IPS-18a (cell line): ENCODE data around the gene ELAC1.
"Not testable (repeated sequence)": the region's sequence is repeated elsewhere in the genome, so short reads cannot be mapped to it uniquely, and the experiment has no call there.

Experiments used
- H3K27ac ChIP-seq: one replicate; pipeline ENCODE4 v1.5.1; 2013; ENCODE audit warnings: low read length
- H3K27me3 ChIP-seq: one replicate; pipeline ENCODE4 v1.6.1; 2013; ENCODE audit warnings: mild to moderate bottlenecking, low read length; ENCODE audit not compliant: control insufficient read depth, insufficient read depth
- H3K36me3 ChIP-seq: one replicate; pipeline ENCODE4 v1.6.1; 2013; ENCODE audit warnings: low read depth, low read length; ENCODE audit not compliant: control insufficient read depth
- H3K4me1 ChIP-seq: one replicate; pipeline ENCODE4 v1.6.1; 2013; ENCODE audit warnings: low read depth, low read length; ENCODE audit not compliant: control insufficient read depth
- H3K4me3 ChIP-seq: one replicate; pipeline ENCODE4 v1.5.1; 2013; ENCODE audit warnings: low read length
- H3K9ac ChIP-seq: one replicate; pipeline ENCODE4 v1.6.1; 2013; ENCODE audit warnings: mild to moderate bottlenecking, low read length, moderate library complexity
- H3K9me3 ChIP-seq: one replicate; pipeline ENCODE4 v1.6.1; 2013; ENCODE audit warnings: low read depth, low read length; ENCODE audit not compliant: control insufficient read depth

Gene ELAC1

DNA sequence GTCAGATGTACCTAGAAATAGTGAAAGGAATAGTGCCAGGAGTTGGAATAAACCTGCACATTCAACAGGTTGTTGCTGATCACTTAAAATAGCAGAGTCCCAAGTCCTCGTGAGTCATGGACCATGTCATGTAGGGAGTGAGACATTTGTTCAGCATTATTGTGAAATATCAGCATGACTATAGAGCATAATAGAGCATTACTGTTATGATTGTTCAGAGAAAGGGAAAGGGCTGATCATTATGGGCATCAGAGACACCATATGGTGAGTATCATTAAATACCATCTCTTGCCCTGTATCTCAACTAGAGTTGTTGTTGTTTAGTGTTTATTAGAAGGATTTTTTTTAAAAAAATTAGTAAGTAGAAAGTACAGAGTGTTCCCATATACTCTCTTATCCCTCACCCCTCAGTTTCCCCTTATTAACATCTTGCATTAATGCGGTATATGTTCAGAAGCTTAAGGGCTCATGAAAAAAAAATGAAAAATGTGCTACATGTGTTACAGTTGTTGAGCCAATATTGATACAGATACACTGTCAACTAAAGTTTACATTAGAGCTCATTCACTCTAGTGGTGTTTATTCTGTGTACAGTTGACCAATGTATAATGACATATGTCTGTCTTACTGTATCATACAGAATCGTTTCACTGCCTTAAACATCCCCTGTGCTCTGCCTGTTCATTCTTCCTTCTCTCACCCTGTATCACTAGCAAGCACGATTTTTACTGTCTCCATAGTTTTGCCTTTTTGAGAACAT lies 5.7 kb downstream of the ELAC1 start:
- peaks cover 5% of the 10 kb centered on the region for H3K9me3 ChIP-seq
- no peak overlapping the region for H3K4me3 ChIP-seq
- H3K27ac ChIP-seq, result no peak overlapping the region
- peaks cover 12% of the 10 kb centered on the region for H3K4me1 ChIP-seq
- H3K9ac ChIP-seq, result no peak overlapping the region
- H3K27me3 ChIP-seq, result no peaks in the 10 kb centered on the region
- no peaks in the 10 kb centered on the region for H3K36me3 ChIP-seq

DNA sequence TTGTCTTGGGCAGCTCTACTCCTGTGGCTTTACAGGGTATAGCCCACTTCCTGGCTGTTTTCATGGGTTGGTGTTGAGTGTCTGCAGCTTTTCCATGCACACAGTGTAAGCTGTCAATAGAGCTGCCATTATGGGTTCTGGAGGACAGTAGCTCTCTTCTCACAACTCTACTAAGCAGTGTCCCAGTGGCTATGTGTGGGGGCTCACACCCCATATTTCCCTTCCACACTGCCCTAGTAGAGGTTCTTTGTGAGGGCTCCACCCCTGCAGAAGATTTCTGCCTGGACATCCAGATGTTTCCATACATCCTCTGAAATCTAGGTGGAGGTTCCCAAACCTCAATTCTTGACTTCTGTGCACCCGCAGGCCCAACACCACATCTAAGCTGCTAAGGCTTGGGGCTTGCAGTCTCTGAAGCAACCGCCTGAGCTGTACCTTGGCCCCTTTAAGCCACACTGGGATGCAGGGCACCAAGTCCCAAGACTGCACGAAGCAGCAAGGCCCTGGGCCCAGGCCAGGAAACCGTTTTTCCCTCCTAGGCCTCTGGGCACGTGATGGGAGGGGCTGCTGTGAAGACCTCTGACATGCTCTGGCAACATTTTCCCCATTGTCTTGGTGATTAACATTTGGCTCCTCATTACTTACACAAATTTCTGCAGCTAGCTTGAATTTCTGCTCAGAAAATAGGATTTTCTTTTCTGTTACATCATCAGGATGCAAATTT lies 9.4 kb downstream of the ELAC1 start:
- no peak overlapping the region for H3K4me3 ChIP-seq
- H3K36me3 ChIP-seq, result no peaks in the 10 kb centered on the region
- H3K9me3 ChIP-seq, result peaks cover 5% of the 10 kb centered on the region
- no peaks in the 10 kb centered on the region for H3K4me1 ChIP-seq
- no peak overlapping the region for H3K9ac ChIP-seq
- H3K27ac ChIP-seq, result no peak overlapping the region
- H3K27me3 ChIP-seq, result no peaks in the 10 kb centered on the region

DNA sequence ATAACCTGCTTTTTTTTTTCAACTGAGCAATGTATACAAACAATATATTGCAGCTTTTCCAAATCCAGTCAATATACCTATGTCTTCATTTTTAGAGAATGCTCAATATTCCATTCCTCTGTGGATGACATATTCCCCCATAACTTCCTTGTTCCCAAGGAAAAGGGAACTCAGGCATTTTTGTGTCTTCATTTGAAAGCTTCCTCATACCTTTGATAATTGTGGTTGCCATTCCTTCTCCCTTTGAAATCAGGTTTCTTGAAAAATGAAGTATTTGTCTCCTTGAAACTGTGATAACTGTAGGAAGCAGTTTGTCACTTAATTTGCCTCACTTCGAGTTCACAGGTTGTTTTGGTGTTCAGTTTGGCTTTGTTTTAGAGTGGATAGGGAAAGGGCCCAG lies 13.5 kb downstream of the ELAC1 start:
- H3K36me3 ChIP-seq, result no peaks in the 10 kb centered on the region
- no peak overlapping the region for H3K27ac ChIP-seq
- H3K9me3 ChIP-seq, result peaks cover 5% of the 10 kb centered on the region

DNA sequence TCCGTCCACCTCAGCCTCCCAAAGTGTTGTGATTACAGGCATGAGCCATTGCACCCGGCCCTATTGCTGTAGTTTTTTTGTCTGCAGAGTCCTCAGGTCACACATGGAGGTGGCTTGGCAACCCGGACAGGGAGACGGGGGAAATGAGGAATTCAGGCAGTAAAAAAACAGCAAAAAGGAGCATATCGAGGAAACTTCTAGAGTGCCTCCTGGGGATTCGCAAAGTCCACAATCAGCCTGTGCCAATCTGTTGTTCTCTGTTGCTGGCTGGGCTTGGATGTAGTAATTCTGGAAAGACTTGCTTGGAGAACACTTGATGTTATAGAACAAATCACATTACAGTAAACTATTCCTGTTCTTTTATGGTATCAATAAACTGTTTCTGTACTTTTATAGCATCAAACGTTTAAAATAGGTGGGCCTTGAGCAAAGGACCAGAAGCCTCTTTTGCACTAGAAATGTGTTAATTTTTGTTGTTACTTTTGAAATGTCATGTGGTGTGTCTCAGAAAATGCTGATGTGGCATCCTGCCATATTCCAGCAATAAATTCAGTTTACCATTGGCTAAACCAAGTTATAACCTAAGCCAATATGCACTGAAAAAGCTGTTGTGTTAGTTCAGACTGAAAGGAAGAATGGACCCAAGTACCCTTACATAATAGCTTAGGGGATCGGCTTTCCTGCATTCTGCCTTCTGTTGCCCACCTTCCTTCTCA lies 14.4 kb downstream of the ELAC1 start:
- H3K27ac ChIP-seq, result no peak overlapping the region
- no peaks in the 10 kb centered on the region for H3K4me1 ChIP-seq
- no peak overlapping the region for H3K4me3 ChIP-seq
- H3K9ac ChIP-seq, result no peak overlapping the region
- peaks cover under 1% of the 10 kb centered on the region for H3K9me3 ChIP-seq
- H3K36me3 ChIP-seq, result no peaks in the 10 kb centered on the region
- H3K27me3 ChIP-seq, result no peaks in the 10 kb centered on the region

More for the DNA sequence above, 13.5 kb downstream of the ELAC1 start:
- Histone ChIP-seq H3K27me3 (no peaks in the 10 kb centered on the region), H3K9ac (no peak overlapping the region), H3K4me1 (no peaks in the 10 kb centered on the region), H3K4me3 (no peak overlapping the region)

DNA sequence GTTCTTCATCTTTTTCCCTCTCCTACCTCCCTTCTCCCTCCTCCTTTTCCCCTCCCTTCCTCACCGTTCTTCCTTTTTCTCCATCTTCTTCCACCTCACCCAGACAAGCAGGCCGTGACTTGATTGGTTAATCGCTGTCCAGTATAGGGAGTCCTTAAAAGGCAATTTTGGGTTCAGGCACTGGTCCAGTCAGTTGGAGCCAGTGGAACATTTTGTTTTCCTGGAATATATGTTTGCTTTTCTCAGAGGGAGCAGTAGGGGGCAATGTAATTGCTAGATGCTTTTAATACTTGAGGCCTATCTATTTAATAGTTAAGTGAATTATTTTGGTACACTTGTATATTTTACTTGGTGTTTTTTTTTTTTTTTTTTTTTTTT lies 15.0 kb downstream of the ELAC1 start:
- no peak overlapping the region for H3K9ac ChIP-seq
- no peaks in the 10 kb centered on the region for H3K27me3 ChIP-seq
- no peaks in the 10 kb centered on the region for H3K9me3 ChIP-seq
- no peak overlapping the region for H3K27ac ChIP-seq
- no peaks in the 10 kb centered on the region for H3K36me3 ChIP-seq
- no peak overlapping the region for H3K4me3 ChIP-seq
- H3K4me1 ChIP-seq, result no peaks in the 10 kb centered on the region

DNA sequence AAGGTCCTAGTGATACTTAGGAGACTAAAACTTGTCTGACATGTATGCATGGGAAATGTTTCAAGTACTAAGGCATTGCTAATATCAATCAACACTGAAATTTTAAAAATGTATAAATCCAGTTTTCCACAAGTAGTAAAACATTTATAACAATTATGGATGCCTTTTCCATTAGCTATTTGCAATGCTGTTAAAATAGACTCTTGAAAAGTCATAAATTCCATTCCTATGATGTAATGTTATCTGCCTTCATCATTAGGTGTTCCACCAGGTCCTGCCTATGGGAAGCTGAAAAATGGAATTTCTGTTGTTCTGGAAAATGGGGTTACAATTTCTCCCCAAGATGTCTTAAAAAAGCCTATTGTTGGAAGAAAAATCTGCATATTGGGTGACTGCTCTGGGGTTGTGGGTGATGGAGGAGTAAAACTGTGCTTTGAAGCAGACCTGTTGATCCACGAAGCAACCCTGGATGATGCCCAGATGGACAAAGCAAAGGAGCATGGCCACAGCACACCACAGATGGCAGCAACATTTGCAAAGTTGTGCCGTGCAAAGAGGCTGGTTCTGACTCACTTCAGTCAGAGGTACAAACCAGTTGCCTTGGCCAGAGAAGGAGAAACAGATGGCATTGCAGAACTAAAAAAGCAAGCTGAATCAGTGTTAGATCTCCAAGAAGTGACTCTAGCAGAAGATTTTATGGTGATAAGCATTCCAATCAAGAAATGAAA lies 18.7 kb downstream of the ELAC1 start:
- Histone ChIP-seq H3K4me1 (peaks cover 1% of the 10 kb centered on the region), H3K27ac (no peak overlapping the region), H3K4me3 (no peak overlapping the region), H3K9ac (no peak overlapping the region), H3K36me3 (no peaks in the 10 kb centered on the region), H3K27me3 (no peaks in the 10 kb centered on the region), H3K9me3 (no peaks in the 10 kb centered on the region)

DNA sequence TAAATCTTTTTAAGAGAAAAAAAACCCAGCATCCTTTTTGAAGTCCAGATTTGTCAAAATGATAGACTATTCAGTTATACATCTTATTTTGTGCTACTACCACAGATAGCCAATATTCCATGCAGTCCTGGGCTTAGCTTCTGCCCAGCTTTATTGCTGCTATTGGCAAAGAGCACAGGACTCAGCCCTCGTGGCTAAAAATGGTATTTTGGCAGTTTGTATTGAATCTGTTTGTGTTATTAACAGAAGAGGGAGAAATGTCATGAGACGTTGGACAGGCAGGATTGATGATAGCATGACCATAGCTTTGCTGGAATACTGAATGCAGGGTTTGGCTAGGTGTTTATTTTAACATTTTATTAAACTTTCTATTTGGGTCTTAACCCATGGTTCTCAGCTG lies 19.4 kb downstream of the ELAC1 start:
- Histone ChIP-seq H3K9me3 (no peaks in the 10 kb centered on the region), H3K4me1 (peaks cover 9% of the 10 kb centered on the region), H3K27me3 (no peaks in the 10 kb centered on the region), H3K4me3 (no peak overlapping the region), H3K36me3 (no peaks in the 10 kb centered on the region), H3K27ac (no peak overlapping the region), H3K9ac (no peak overlapping the region)

DNA sequence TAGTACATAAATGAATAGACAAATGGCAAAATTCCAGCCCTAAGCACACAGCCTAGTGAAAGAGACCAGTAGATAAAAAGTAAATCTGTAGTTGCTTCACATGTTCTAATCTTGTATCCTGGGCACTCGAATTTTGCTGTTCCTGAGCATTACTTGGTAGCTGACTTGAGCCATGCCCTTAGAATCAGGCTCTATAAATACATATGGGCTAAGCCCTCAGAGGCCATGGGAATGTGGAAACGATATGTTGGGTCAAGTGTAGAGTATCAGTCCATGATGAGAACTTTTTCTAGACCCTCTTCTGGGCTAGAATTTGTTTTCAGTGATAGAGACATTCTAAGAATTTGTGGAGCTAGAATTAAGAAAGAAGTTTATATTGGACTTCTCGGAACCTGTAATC lies 21.9 kb downstream of the ELAC1 start:
- H3K4me1 ChIP-seq, result peaks cover 11% of the 10 kb centered on the region
- H3K27ac ChIP-seq, result no peak overlapping the region
- H3K4me3 ChIP-seq, result no peak overlapping the region
- H3K27me3 ChIP-seq, result no peaks in the 10 kb centered on the region
- H3K9me3 ChIP-seq, result no peaks in the 10 kb centered on the region
- H3K9ac ChIP-seq, result no peak overlapping the region
- no peaks in the 10 kb centered on the region for H3K36me3 ChIP-seq

DNA sequence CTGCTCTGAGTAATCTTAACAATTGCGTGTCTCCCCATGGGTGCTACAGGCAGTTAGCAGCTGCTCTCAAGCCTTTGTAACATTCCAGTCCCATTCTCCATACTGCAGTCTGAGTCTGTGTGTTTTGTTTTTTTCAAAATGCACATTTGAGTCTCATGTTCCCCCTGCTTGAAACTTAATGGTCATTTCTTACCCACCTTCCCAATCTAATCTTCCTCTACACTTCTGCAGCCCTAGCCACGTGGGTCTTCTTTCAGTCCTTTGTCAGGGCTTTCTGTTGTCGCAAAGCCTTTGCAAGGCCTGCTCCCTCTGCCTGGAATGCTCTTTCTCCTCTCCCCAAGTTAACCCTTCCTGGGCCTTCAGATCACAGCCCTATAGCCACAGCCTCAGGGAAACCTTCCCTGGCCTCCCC lies 24.5 kb downstream of the ELAC1 start:
- Histone ChIP-seq H3K27ac (no peak overlapping the region), H3K4me3 (no peak overlapping the region)

DNA sequence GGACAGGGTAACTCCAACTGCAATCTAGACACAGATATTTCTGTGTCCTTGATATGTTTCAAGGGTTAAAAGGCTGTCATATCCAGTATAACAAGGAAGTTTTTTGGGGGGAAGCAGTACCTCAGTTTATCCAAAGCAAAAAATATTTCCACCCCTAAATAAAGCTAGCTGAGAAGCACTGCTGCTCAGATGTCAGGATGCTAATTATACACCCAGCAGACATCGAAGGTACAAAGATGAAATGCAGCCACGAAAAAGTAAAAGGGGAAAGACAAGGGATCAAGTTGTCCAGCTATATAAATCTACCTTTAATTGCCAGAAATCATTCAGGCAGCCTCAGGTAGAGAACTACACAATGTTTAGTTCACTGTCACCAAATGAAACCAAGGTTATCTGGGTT lies 26.2 kb downstream of the ELAC1 start:
- H3K9me3 ChIP-seq, result no peaks in the 10 kb centered on the region
- peaks cover 11% of the 10 kb centered on the region for H3K4me1 ChIP-seq
- H3K27ac ChIP-seq, result no peak overlapping the region
- H3K4me3 ChIP-seq, result no peak overlapping the region
- H3K9ac ChIP-seq, result no peak overlapping the region
- H3K36me3 ChIP-seq, result no peaks in the 10 kb centered on the region
- no peaks in the 10 kb centered on the region for H3K27me3 ChIP-seq

More for the DNA sequence above, 24.5 kb downstream of the ELAC1 start:
- H3K36me3 ChIP-seq, result no peaks in the 10 kb centered on the region
- H3K4me1 ChIP-seq, result peaks cover 11% of the 10 kb centered on the region
- peak overlapping the region; percentile 39 for H3K9ac ChIP-seq
- no peaks in the 10 kb centered on the region for H3K27me3 ChIP-seq
- H3K9me3 ChIP-seq, result no peaks in the 10 kb centered on the region

DNA sequence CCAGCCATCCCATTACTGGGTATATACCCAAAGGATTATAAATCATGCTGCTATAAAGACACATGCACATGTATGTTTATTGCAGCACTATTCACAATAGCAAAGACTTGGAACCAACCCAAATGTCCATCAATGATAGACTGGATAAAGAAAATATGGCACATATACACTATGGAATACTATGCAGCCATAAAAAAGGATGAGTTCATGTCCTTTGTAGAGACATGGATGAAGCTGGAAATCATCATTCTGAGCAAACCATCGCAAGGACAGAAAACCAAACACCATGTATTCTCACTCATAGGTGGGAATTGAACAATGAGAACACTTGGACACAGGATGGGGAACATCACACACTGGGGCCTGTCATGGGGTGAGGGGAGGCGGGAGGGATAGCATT lies 35.3 kb downstream of the ELAC1 start:
- not testable (repeated sequence) for H3K9ac ChIP-seq, H3K36me3 ChIP-seq, H3K27ac ChIP-seq, H3K4me1 ChIP-seq, H3K27me3 ChIP-seq, H3K4me3 ChIP-seq, H3K9me3 ChIP-seq
